HEK293 (cell line): ENCODE data around the gene MBD1.

Experiments
- CTCF ChIA-PET: fragments of 350-600 bp; formaldehyde crosslinking; extraction: SDS; loops from one replicate; lab custom pipeline; 2021; ENCODE audit warnings: antibody characterized with exemption; lab: Yijun Ruan, JAX
- POLR2A ChIA-PET: fragments of 300-600 bp; formaldehyde crosslinking; extraction: SDS; loops from one replicate; lab custom pipeline; 2020; ENCODE audit warnings: antibody characterized with exemption, inconsistent platforms; lab: Yijun Ruan, JAX
- H3K27ac ChIP-seq: fragments of 200-500 bp; sonication (Bioruptor generic); 2 replicates; pipeline ENCODE4 v1.5.1; 2014; ENCODE audit warnings: low read depth, low read length, control low read depth, inconsistent platforms; ENCODE audit errors: extremely low read depth
- H3K36me3 ChIP-seq, 2 experiments: fragments of 200-500 bp in 1 of 2; sonication (Bioruptor generic) in 1 of 2; 1 replicate in 1 of 2; 2 replicates in 1 of 2; pipeline ENCODE4 v1.5.1; 2014 to 2017; ENCODE audit warnings: inconsistent platforms in 2 of 2, low read length in 2 of 2; ENCODE audit not compliant: control insufficient read depth in 2 of 2, insufficient read depth in 1 of 2
- H3K4me1 ChIP-seq: fragments of 200-500 bp; sonication (Bioruptor generic); 2 replicates; pipeline ENCODE4 v1.5.1; 2014; ENCODE audit warnings: mild to moderate bottlenecking, low read length, inconsistent platforms; ENCODE audit not compliant: control insufficient read depth, insufficient read depth
- H3K4me3 ChIP-seq: 2 replicates; pipeline ENCODE4 v1.5.1; 2011; ENCODE audit warnings: low read depth, mild to moderate bottlenecking, control low read depth, low read length, moderate library complexity
- H3K9me3 ChIP-seq: fragments of 200-500 bp; sonication (Bioruptor generic); 2 replicates; pipeline ENCODE4 v1.5.1; 2014; ENCODE audit warnings: low read depth, low read length, inconsistent platforms; ENCODE audit not compliant: control insufficient read depth, insufficient read depth
- EGR2 ChIP-seq: fragments of 450-650 bp; formaldehyde crosslinking; IDR thresholded peaks from 2 replicates; pipeline ENCODE4 v1.5.1; 2016; ENCODE audit warnings: low read depth, missing biosample characterization, missing genetic modification characterization
- HOXC10 ChIP-seq: sonication (generic); formaldehyde crosslinking; IDR thresholded peaks from 2 replicates; pipeline ENCODE4 v1.8.1; 2023; ENCODE audit warnings: mild to moderate bottlenecking, missing genetic modification reagents
- ZIC2 ChIP-seq: fragments of 450-650 bp; formaldehyde crosslinking; IDR thresholded peaks from 2 replicates; pipeline ENCODE4 v1.5.1; 2016; ENCODE audit warnings: missing biosample characterization, missing genetic modification characterization
- ZNF133 ChIP-seq: fragments of 450-650 bp; formaldehyde crosslinking; IDR thresholded peaks from 2 replicates; pipeline ENCODE4 v1.5.1; 2016; ENCODE audit warnings: missing biosample characterization, missing genetic modification characterization
- ZNF510 ChIP-seq: fragments of 450-650 bp; formaldehyde crosslinking; IDR thresholded peaks from 2 replicates; pipeline ENCODE4 v1.5.1; 2018; ENCODE audit warnings: mild to moderate bottlenecking, missing genetic modification characterization, missing biosample characterization; ENCODE audit not compliant: insufficient replicate concordance
- ZNF776 ChIP-seq: fragments of 450-650 bp; formaldehyde crosslinking; IDR thresholded peaks from 2 replicates; pipeline ENCODE4 v1.5.0; 2017; ENCODE audit warnings: missing biosample characterization, missing genetic modification characterization, borderline replicate concordance
- ZNF785 ChIP-seq: fragments of 450-650 bp; formaldehyde crosslinking; IDR thresholded peaks from 2 replicates; pipeline ENCODE4 v1.5.1; 2016; ENCODE audit warnings: missing biosample characterization, missing genetic modification characterization
- TF ChIP-seq, protein P1 (sequence below): fragments of 450-650 bp; formaldehyde crosslinking; IDR thresholded peaks from 2 replicates; pipeline ENCODE4 v1.5.1; 2017; ENCODE audit warnings: missing biosample characterization, mild to moderate bottlenecking, missing genetic modification characterization, moderate library complexity
- TF ChIP-seq, protein P2 (sequence below): fragments of 450-650 bp; formaldehyde crosslinking; IDR thresholded peaks from 2 replicates; pipeline ENCODE4 v1.5.1; 2017; ENCODE audit warnings: missing biosample characterization, missing genetic modification characterization
- TF ChIP-seq, protein P3 (sequence below): fragments of 450-650 bp; formaldehyde crosslinking; conservative IDR thresholded peaks from 2 replicates; pipeline ENCODE4 v1.5.1; 2016; ENCODE audit warnings: low read depth, missing biosample characterization, missing genetic modification characterization
- TF ChIP-seq, protein P4 (sequence below): fragments of 450-650 bp; formaldehyde crosslinking; IDR thresholded peaks from 2 replicates; pipeline ENCODE4 v1.5.1; 2016; ENCODE audit warnings: missing biosample characterization, missing genetic modification characterization, low read depth

Gene MBD1

DNA sequence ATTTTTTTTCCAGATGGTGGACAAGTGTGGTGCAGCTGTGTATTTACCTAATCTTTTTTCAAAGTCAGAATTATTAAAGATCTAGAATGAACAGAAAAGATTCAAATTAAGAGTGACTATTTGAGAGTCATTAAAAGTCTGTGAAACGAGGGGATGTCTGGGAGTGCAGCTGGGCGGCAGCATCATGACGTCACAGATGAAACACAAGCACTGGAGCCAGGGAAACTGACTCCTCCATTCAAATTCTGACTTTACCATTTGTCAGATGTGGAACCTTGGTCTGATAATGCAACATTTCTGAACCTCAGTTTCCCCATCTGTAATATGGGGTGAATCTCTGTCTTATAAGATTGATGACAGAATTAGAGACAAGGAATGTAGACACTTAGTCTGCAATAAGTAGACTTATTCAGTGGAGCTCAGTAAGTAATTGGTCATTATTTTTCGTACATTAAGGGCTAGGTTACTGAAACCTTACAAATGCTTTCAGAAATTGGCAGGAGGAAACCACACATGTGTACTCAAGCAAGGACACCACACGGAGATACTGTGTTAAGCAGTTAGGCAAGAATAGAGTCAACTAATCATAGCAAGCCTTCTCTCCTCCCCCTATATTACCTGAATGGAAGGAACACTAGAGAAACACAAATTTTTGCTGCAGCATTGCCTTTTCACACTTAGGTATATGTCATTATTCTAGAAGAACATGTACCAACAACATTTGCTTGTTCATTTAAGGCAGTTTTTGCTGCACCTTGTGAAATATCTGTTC is 34.0 kb upstream of the MBD1 start (continued):
- TF ChIP-seq, protein P1, sequence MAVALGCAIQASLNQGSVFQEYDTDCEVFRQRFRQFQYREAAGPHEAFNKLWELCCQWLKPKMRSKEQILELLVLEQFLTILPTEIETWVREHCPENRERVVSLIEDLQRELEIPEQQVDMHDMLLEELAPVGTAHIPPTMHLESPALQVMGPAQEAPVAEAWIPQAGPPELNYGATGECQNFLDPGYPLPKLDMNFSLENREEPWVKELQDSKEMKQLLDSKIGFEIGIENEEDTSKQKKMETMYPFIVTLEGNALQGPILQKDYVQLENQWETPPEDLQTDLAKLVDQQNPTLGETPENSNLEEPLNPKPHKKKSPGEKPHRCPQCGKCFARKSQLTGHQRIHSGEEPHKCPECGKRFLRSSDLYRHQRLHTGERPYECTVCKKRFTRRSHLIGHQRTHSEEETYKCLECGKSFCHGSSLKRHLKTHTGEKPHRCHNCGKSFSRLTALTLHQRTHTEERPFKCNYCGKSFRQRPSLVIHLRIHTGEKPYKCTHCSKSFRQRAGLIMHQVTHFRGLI (tag by site-specific recombination): no peak
- TF ChIP-seq ZNF133 (tag by site-specific recombination) (no peak), ZNF776 (no peak), EGR2 (tag by site-specific recombination) (no peak), ZNF785 (no peak)
- TF ChIP-seq, protein P2, sequence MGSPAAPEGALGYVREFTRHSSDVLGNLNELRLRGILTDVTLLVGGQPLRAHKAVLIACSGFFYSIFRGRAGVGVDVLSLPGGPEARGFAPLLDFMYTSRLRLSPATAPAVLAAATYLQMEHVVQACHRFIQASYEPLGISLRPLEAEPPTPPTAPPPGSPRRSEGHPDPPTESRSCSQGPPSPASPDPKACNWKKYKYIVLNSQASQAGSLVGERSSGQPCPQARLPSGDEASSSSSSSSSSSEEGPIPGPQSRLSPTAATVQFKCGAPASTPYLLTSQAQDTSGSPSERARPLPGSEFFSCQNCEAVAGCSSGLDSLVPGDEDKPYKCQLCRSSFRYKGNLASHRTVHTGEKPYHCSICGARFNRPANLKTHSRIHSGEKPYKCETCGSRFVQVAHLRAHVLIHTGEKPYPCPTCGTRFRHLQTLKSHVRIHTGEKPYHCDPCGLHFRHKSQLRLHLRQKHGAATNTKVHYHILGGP (tag by site-specific recombination): no peak

DNA sequence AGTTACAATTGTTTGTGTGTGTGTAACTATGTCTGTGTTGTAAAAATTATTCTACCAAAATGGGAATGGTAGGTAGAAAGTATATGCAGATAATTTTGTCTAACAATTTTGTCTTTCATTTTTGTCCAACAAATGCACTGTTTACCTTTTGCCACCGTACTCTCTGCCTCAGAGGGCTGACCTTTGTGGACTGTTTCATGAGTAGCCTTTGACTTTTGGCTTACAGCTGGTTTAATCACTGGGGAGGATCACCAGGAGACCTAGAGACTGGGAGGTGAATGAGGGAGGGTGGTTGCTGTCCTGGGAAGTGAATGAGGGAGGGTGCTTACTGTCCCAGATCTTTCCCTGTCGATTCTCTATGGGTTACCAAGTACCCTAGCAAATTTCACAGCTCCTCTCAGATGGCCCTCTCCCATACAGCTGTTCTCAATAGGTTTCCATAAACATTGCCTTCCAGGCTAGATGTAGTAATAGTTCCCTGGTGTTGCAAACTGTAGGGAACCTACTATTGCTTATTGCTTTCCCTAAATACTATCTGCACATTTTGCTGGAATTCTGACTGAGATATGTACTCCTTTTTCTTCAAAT is 32.6 kb upstream of the MBD1 start:
- no peak overlapping the region for H3K4me3 ChIP-seq
- POLR2A ChIA-PET: no interaction called here
- TF ChIP-seq HOXC10 (no peak), ZNF510 (tag by site-specific recombination) (no peak), ZIC2 (tag by site-specific recombination) (peak; percentile 78)
- TF ChIP-seq, protein P3, sequence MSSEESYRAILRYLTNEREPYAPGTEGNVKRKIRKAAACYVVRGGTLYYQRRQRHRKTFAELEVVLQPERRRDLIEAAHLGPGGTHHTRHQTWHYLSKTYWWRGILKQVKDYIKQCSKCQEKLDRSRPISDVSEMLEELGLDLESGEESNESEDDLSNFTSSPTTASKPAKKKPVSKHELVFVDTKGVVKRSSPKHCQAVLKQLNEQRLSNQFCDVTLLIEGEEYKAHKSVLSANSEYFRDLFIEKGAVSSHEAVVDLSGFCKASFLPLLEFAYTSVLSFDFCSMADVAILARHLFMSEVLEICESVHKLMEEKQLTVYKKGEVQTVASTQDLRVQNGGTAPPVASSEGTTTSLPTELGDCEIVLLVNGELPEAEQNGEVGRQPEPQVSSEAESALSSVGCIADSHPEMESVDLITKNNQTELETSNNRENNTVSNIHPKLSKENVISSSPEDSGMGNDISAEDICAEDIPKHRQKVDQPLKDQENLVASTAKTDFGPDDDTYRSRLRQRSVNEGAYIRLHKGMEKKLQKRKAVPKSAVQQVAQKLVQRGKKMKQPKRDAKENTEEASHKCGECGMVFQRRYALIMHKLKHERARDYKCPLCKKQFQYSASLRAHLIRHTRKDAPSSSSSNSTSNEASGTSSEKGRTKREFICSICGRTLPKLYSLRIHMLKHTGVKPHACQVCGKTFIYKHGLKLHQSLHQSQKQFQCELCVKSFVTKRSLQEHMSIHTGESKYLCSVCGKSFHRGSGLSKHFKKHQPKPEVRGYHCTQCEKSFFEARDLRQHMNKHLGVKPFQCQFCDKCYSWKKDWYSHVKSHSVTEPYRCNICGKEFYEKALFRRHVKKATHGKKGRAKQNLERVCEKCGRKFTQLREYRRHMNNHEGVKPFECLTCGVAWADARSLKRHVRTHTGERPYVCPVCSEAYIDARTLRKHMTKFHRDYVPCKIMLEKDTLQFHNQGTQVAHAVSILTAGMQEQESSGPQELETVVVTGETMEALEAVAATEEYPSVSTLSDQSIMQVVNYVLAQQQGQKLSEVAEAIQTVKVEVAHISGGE (tag by site-specific recombination): no peak
- no peak overlapping the region for H3K27ac ChIP-seq
- no peaks in the 10 kb centered on the region for H3K36me3 ChIP-seq
- CTCF ChIA-PET: interaction anchor here (1.0 kb wide), 1 partner anchor 46 kb away, joined by 3 read pairs; no protein-coding TSS in a partner anchor
- no peaks in the 10 kb centered on the region for H3K4me1 ChIP-seq
- no peaks in the 10 kb centered on the region for H3K9me3 ChIP-seq

DNA sequence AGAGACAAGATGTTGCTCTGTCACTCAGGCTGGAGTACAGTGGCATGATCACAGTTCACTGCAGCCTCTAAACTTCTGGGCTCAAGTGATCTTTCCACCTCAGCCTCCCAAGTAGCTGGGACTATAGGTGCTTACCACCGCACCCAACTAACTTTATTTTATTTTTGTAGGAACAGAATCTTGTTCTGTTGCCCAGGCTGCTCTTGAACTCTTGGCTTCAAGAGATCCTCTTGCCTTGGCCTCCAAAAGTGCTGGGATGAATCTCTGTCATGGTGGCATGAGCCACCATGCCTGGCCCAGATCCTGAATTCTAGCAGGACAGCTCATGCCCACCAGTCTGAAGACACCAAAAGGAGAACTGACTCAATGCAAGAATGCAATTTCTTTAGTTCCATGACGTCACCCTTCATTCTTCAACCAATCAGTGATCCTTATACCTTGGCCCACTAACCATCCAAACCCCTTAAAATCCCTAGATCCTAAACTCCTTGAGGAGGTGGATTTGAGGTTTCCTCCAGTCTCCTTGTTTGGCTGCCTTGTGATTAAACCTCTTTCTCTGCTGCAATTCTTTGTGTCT is 31.8 kb upstream of the MBD1 start:
- no peaks in the 10 kb centered on the region for H3K36me3 ChIP-seq
- no peaks in the 10 kb centered on the region for H3K9me3 ChIP-seq
- no peak overlapping the region for H3K27ac ChIP-seq
- CTCF ChIA-PET: interaction anchor here (0.6 to 1.0 kb wide), 2 partner anchors 45 to 116 kb away, joined by 3 to 4 read pairs; no protein-coding TSS in a partner anchor
- H3K4me1 ChIP-seq: 0 out of 2 replicates have a peak, but pooled peaks cover 1% of the 10 kb centered on the region
- H3K4me3 ChIP-seq: no peak overlapping the region
- TF ChIP-seq EGR2 (tag by site-specific recombination): no peak
- TF ChIP-seq, protein P4, sequence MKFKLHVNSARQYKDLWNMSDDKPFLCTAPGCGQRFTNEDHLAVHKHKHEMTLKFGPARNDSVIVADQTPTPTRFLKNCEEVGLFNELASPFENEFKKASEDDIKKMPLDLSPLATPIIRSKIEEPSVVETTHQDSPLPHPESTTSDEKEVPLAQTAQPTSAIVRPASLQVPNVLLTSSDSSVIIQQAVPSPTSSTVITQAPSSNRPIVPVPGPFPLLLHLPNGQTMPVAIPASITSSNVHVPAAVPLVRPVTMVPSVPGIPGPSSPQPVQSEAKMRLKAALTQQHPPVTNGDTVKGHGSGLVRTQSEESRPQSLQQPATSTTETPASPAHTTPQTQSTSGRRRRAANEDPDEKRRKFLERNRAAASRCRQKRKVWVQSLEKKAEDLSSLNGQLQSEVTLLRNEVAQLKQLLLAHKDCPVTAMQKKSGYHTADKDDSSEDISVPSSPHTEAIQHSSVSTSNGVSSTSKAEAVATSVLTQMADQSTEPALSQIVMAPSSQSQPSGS: peak; percentile 16; the same call in 1 of the 2 replicates
- POLR2A ChIA-PET: no interaction called here
